ENCODE results near the gene CPSF7. TPM values are rescaled to one million over a fixed set of nuclear protein-coding genes. Genes with fewer than 3 reads are reported as not detected.

Gene CPSF7
- total and polyA plus RNA-seq, 10 of the 15 experiments (the other 5 are each of a cell fraction or from before 2014, with no cell fraction given): 14.9 to 93.1 (median 60.9) TPM

GRCh38 chr11:61437496-61437895, 7.7 kb upstream of the CPSF7 start:
- SMC1A ChIA-PET (ENCODE audit: uncharacterized antibody, unreplicated experiment): no interaction called here

More at GRCh38 chr11:61437496-61437895, 7.7 kb upstream of the CPSF7 start:
- TF ChIP-seq ZBTB11 (CRISPR knock-in tag; IDR thresholded peaks at IDR 0.05) (no peak), SP1 (IDR thresholded peaks at IDR 0.05; ENCODE audit: low read depth, low read length) (no peak), SREBF2 (IDR thresholded peaks at IDR 0.05; ENCODE audit: low read length) (no peak), KAT2A (conservative IDR thresholded peaks at IDR 0.05; ENCODE audit: control insufficient read depth, low read depth, low read length) (no peak), ZNF384 (IDR thresholded peaks at IDR 0.05; ENCODE audit: borderline replicate concordance, low read depth, low read length) (no peak), ZBED1 (IDR thresholded peaks at IDR 0.05; ENCODE audit: borderline replicate concordance) (no peak), E2F8 (IDR thresholded peaks at IDR 0.05; ENCODE audit: low read depth, partially characterized antibody) (no peak), ZNF24 (IDR thresholded peaks at IDR 0.05) (no peak), SRF (IDR thresholded peaks at IDR 0.05; ENCODE audit: low read depth in 2 of 2, low read length in 2 of 2) (no peak), USF1 (IDR thresholded peaks at IDR 0.05; ENCODE audit: borderline replicate concordance, extremely low read length, insufficient read depth, low read depth, low read length) (no peak), ETV6 (conservative IDR thresholded peaks at IDR 0.05 in 1 of 2, IDR thresholded peaks at IDR 0.05 in 1 of 2; ENCODE audit: borderline replicate concordance in 1 of 2, low read depth in 1 of 2) (no peak), RFX5 (IDR thresholded peaks at IDR 0.05; ENCODE audit: low read depth, low read length) (no peak), HSF1 (IDR thresholded peaks at IDR 0.05; ENCODE audit: low read depth, low read length) (no peak), MYC (IDR thresholded peaks at IDR 0.05; ENCODE audit: insufficient read depth, insufficient read length, insufficient replicate concordance, low read length, severe bottlenecking) (no peak), ESRRA (IDR thresholded peaks at IDR 0.05; ENCODE audit: low read length) (no peak), HDAC6 (IDR thresholded peaks at IDR 0.05; ENCODE audit: unreplicated experiment) (no peak)
- no TSS peak for BruUV-seq (replicated peaks)
- ATAC-seq (no peak), DNase-seq (ENCODE audit: low read depth, low spot score) (no peak), FAIRE-seq (no peak)
- Histone ChIP-seq H3K9me3 (replicated peaks; ENCODE audit: control insufficient read depth, insufficient read depth, low read length) (no peaks in the 10 kb centered on the region), H3K9ac (ENCODE audit: control insufficient read depth, insufficient read depth, low read length) (no peak overlapping the region), H4K20me1 (ENCODE audit: control insufficient read depth, insufficient read depth) (no peaks in the 10 kb centered on the region), H2AFZ (ENCODE audit: control insufficient read depth, low read depth, low read length) (no peak overlapping the region), H3K4me1 (ENCODE audit: control insufficient read depth, insufficient read depth, low read length) (no peaks in the 10 kb centered on the region), H3K4me2 (ENCODE audit: control insufficient read depth, insufficient read depth) (no peak overlapping the region), H3K27ac (ENCODE audit: control insufficient read depth, insufficient read depth) (no peak overlapping the region), H3K36me3 (ENCODE audit: control insufficient read depth in 2 of 2, insufficient read depth in 2 of 2, low read length in 1 of 2) (peaks cover 12 to 37% of the 10 kb centered on the region in 2 experiments), H3K79me2 (ENCODE audit: control insufficient read depth, insufficient read depth, low read length) (peaks cover 34% of the 10 kb centered on the region), H3K4me3 (no peak overlapping the region), H3K27me3 (replicated peaks in 1 of 2; ENCODE audit: control insufficient read depth in 2 of 2, insufficient read depth in 2 of 2, low read length in 1 of 2) (no peaks in the 10 kb centered on the region)
- in situ Hi-C loops (cut with MboI): no loop called here
- intact Hi-C loops (cut with micrococcal nuclease; ENCODE audit: unreplicated experiment): loop anchor here (5.0 kb wide), 1 partner anchor 105 kb away; the partner anchor contains the start of genes DDB1 and TKFC
- CTCF ChIA-PET: interaction anchor here (1.1 kb wide), 1 partner anchor 8 kb away, joined by 3 read pairs; no protein-coding TSS in a partner anchor
- POLR2A ChIA-PET: interaction anchor here (0.5 kb wide), 1 partner anchor 65 kb away, joined by 3 read pairs; no protein-coding TSS in a partner anchor
- RAD21 ChIA-PET (ENCODE audit: unreplicated experiment): no interaction called here
- WGBS (ENCODE audit: insufficient coverage, insufficient replicate concordance, low lambda C conversion rate, missing lambda C conversion rate): 94% methylated on average over 5 of the region's 5 CpGs
